Ishikawa (cell line): Measurements from ENCODE around the gene LRRC47.

Source experiments
- EP300 ChIP-seq: IDR thresholded peaks from 2 replicates; pipeline ENCODE4 v1.6.1; 2012; ENCODE audit warnings: borderline replicate concordance
- NFIC ChIP-seq: IDR thresholded peaks from 2 replicates; pipeline ENCODE4 v1.6.1; 2012
- RAD21 ChIP-seq: IDR thresholded peaks from 2 replicates; pipeline ENCODE4 v1.6.1; 2012; ENCODE audit warnings: low read depth
- TAF1 ChIP-seq: IDR thresholded peaks from 2 replicates; pipeline ENCODE4 v1.6.1; 2012; ENCODE audit warnings: low read depth, mild to moderate bottlenecking
- ZBTB7A ChIP-seq: IDR thresholded peaks from 2 replicates; pipeline ENCODE4 v1.6.1; 2012; ENCODE audit warnings: low read depth
- TF ChIP-seq, protein P1 (sequence below): IDR thresholded peaks from 2 replicates; pipeline ENCODE4 v1.6.1; 2012
- TF ChIP-seq, protein P2 (sequence below): IDR thresholded peaks from 2 replicates; pipeline ENCODE4 v1.6.1; 2012; ENCODE audit warnings: low read depth, mild to moderate bottlenecking
- TF ChIP-seq, protein P3 (sequence below): IDR thresholded peaks from 2 replicates; pipeline ENCODE4 v1.6.1; 2012

DNA sequence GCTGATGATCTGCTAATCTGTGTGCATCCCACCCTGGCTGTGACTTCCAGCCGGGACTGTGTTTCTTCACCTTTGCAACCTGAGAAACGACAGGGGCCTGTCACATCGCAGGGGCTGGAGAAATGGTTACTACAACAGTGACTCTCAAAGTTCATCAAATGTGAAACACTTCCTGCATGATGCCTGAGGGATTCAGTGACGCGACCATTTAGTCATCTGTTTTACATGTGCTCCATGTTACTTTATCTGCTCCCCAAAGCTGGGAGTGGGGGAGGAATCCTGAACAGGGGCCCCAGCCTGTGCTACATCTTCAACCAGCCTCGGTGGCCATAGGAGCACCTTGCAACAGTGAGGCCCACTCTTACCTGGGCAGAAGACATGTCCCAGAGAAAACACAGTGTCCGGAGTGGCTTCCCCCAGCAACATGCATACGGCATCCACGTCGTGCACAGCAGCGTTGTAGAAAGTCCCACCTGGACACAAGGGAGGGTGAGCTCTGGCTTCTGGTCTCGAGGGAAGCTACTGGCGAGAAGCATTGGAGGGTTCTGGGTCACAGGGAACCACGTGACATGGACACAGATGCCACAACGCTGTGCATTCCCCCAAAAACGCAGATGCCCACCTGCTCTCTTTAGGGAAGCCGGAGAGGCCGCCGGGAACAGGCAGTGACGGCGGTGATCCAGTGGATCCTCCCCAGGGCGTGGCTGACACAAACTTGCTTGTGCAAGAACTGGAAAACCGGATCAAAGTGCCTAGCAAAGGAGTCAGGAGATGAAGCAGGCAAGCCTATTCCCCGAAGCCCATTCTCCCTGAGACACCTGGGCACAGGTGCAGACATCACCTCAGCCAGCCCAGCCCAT is 53.6 kb downstream of the LRRC47 start:
- TF ChIP-seq TAF1 (no peak), EP300 (no peak), ZBTB7A (no peak), RAD21 (no peak), NFIC (no peak)
- TF ChIP-seq, protein P1, sequence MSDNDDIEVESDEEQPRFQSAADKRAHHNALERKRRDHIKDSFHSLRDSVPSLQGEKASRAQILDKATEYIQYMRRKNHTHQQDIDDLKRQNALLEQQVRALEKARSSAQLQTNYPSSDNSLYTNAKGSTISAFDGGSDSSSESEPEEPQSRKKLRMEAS: no peak
- TF ChIP-seq, protein P2, sequence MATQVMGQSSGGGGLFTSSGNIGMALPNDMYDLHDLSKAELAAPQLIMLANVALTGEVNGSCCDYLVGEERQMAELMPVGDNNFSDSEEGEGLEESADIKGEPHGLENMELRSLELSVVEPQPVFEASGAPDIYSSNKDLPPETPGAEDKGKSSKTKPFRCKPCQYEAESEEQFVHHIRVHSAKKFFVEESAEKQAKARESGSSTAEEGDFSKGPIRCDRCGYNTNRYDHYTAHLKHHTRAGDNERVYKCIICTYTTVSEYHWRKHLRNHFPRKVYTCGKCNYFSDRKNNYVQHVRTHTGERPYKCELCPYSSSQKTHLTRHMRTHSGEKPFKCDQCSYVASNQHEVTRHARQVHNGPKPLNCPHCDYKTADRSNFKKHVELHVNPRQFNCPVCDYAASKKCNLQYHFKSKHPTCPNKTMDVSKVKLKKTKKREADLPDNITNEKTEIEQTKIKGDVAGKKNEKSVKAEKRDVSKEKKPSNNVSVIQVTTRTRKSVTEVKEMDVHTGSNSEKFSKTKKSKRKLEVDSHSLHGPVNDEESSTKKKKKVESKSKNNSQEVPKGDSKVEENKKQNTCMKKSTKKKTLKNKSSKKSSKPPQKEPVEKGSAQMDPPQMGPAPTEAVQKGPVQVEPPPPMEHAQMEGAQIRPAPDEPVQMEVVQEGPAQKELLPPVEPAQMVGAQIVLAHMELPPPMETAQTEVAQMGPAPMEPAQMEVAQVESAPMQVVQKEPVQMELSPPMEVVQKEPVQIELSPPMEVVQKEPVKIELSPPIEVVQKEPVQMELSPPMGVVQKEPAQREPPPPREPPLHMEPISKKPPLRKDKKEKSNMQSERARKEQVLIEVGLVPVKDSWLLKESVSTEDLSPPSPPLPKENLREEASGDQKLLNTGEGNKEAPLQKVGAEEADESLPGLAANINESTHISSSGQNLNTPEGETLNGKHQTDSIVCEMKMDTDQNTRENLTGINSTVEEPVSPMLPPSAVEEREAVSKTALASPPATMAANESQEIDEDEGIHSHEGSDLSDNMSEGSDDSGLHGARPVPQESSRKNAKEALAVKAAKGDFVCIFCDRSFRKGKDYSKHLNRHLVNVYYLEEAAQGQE: no peak
- TF ChIP-seq, protein P3, sequence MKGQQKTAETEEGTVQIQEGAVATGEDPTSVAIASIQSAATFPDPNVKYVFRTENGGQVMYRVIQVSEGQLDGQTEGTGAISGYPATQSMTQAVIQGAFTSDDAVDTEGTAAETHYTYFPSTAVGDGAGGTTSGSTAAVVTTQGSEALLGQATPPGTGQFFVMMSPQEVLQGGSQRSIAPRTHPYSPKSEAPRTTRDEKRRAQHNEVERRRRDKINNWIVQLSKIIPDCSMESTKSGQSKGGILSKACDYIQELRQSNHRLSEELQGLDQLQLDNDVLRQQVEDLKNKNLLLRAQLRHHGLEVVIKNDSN: no peak
